ENCODE measurements around the gene CHRNA4. TPM values are rescaled to one million over a fixed set of nuclear protein-coding genes. Genes with fewer than 3 reads are reported as not detected.

Gene CHRNA4
- total RNA-seq, 4 donors from 2014 or later = not detected

DNA sequence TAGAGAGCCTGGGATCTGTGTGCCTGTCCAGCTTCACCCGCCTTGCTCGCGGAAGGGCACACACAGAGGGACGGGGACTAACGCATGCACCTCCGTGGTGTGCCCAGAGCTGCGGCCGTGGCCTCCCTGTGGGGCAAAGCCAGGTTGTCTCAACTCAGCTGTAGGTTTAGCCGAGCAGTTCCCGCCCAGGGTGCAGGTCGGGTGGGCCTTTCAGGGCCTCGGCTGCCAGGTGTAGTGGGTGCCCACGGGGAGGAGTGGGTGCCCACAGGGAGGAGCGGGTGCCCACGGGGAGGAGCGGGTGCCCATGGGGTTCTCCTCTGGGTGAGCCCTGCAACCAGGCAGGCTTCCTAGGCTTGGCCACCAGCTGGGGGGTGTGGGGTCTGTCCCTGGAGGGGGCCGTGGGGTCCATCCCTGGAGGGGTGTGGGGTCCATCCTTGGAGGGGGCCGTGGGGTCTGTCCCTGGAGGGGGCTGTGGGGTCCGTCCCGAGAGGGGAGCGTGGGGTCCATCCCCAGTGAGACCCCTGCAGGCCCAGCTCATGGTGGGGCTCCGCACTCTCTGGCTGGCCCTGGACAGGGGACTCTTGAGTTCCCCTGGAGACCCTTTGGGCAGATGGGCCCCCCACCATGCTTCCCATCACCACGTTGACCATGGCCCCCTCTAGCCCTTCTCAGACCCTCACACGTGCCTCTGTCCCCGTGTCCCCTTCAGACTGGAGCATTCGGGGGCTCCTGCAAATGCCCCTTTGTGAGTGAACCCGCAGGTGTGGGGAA is 37.8 kb upstream of the CHRNA4 start:
- no peaks in the 10 kb centered on the region for H3K9me3 ChIP-seq
- no peaks in the 10 kb centered on the region for H3K27me3 ChIP-seq
- H3K36me3 ChIP-seq = no peaks in the 10 kb centered on the region
- no peak overlapping the region for H3K4me3 ChIP-seq
- TF ChIP-seq POLR2A (IDR thresholded peaks at IDR 0.05) = no peak
- TF ChIP-seq, protein P1, sequence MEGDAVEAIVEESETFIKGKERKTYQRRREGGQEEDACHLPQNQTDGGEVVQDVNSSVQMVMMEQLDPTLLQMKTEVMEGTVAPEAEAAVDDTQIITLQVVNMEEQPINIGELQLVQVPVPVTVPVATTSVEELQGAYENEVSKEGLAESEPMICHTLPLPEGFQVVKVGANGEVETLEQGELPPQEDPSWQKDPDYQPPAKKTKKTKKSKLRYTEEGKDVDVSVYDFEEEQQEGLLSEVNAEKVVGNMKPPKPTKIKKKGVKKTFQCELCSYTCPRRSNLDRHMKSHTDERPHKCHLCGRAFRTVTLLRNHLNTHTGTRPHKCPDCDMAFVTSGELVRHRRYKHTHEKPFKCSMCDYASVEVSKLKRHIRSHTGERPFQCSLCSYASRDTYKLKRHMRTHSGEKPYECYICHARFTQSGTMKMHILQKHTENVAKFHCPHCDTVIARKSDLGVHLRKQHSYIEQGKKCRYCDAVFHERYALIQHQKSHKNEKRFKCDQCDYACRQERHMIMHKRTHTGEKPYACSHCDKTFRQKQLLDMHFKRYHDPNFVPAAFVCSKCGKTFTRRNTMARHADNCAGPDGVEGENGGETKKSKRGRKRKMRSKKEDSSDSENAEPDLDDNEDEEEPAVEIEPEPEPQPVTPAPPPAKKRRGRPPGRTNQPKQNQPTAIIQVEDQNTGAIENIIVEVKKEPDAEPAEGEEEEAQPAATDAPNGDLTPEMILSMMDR (IDR thresholded peaks at IDR 0.05) = no peak
- H3K4me1 ChIP-seq = no peaks in the 10 kb centered on the region
- no peak overlapping the region for H3K27ac ChIP-seq
- DNase-seq = no peak

DNA sequence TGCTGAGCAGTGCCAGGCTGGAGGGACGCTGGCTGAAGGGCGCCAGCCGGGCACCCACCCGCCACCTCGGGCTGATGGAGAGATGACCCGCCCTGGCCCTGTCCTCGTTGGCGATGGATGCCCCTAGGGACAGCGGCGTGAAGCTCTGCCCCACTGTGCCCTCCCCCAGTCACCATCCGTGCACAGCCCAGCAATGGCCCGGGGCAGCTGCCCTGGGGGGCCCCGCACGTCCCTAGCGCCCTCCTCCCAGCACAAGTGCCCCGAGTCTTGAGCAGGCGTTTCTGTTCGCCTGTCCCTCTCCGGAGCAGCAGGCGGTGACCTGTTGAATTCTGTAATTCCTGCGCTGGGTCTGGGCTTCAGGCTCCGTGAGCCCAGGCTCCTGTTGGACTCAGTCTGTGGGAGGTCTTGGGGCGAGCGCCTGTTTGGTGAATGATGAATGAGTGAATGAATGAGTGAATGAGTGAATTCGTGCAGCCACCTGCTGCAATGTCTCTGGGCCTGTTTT is 36.8 kb upstream of the CHRNA4 start:
- no peaks in the 10 kb centered on the region for H3K9me3 ChIP-seq
- no peak for DNase-seq
- H3K27me3 ChIP-seq = no peaks in the 10 kb centered on the region
- H3K4me1 ChIP-seq = no peaks in the 10 kb centered on the region
- TF ChIP-seq, protein P1 (IDR thresholded peaks at IDR 0.05) = no peak
- no peak for TF ChIP-seq POLR2A (IDR thresholded peaks at IDR 0.05)
- H3K27ac ChIP-seq = no peak overlapping the region
- H3K36me3 ChIP-seq = no peaks in the 10 kb centered on the region
- no peak overlapping the region for H3K4me3 ChIP-seq

DNA sequence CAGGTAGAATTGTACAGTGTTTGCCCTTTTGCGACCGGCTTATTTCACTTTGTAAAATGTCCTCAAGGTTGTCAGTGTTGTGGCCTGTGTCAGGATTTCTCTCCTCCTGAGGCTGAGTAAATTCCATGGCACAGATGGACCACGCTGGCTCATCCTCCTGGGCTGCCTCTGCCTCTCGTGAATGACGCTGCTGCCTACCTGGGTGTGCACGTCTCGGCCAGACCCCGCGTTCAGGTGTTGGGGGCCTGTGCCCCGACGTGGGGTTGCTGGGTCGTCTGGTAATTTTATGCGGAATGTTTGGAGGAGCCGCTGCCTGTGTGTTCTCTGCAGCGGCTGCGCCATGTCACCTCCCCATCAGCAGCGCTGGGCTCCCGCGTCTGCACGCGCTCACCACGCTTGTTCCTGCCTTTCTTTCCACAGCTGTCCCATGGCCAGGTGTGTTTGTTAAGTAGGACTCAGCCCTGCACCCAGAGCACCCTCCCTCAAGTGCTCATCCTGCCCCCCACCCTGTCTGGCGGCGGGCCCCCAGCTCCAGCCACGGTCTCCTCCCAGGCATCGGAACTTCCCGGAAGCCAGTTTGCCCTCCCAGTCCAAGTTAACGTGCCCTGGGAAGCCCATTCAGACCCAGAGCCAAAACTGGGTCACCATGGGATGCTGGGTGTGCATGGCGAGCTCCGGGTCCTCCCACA is 36.1 kb upstream of the CHRNA4 start:
- H3K36me3 ChIP-seq = no peaks in the 10 kb centered on the region
- no peaks in the 10 kb centered on the region for H3K9me3 ChIP-seq
- H3K4me3 ChIP-seq = no peak overlapping the region
- DNase-seq = no peak
- no peaks in the 10 kb centered on the region for H3K27me3 ChIP-seq
- no peak overlapping the region for H3K27ac ChIP-seq
- no peak for TF ChIP-seq POLR2A (IDR thresholded peaks at IDR 0.05)
- TF ChIP-seq, protein P1 (IDR thresholded peaks at IDR 0.05) = no peak
- H3K4me1 ChIP-seq = no peaks in the 10 kb centered on the region

DNA sequence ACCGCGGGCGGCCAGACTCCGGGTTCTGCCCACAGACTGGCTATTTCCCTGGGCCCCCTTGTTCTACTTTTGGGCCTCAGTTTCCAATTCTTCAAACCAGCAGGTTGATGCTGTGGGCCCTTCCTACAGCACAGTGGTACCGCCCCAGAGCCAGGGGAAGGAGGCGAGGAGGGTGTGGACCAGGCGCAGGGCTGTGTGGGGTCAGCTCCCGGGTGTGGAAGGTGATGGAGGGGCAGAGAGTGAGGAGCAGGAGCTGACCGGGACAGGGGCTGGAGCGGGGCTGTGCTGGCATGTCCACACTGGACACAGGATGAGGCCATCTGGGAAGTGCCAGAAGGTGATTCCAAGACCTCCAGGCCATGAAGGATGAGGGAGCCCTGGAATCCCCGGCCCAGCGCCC is 35.2 kb upstream of the CHRNA4 start:
- Histone ChIP-seq H3K4me3 (no peak overlapping the region), H3K27me3 (no peaks in the 10 kb centered on the region), H3K4me1 (no peaks in the 10 kb centered on the region), H3K27ac (no peak overlapping the region), H3K9me3 (no peaks in the 10 kb centered on the region), H3K36me3 (no peaks in the 10 kb centered on the region)
- DNase-seq = no peak
- no peak for TF ChIP-seq POLR2A (IDR thresholded peaks at IDR 0.05)
- TF ChIP-seq, protein P1 (IDR thresholded peaks at IDR 0.05) = no peak

DNA sequence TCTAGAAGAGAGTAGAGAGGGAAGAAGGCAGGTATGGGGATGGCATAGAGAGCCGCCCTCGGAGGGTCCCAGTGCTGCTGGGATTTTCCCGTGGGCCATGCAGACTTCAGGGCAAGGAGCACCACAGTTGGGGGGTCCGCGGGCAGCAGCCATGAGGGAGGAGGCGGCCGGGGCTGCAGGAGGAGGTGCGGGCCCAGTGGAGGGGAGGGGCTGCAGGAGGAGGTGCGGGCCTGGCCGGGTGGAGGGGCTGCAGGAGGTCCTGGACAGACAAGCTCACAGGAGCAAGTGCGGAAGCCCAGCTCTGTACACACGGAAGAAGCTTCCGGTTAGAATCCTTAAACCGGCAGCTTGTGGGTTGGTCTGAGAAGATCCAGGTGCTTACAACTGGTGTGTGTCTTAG is 34.6 kb upstream of the CHRNA4 start:
- TF ChIP-seq POLR2A (IDR thresholded peaks at IDR 0.05) = no peak
- TF ChIP-seq, protein P1 (IDR thresholded peaks at IDR 0.05) = no peak

More for the DNA sequence above, 34.6 kb upstream of the CHRNA4 start:
- Histone ChIP-seq H3K4me1 (no peaks in the 10 kb centered on the region), H3K36me3 (no peaks in the 10 kb centered on the region), H3K9me3 (no peaks in the 10 kb centered on the region), H3K4me3 (no peak overlapping the region), H3K27me3 (no peaks in the 10 kb centered on the region), H3K27ac (no peak overlapping the region)
- no peak for DNase-seq
